Psoas muscle (tissue), 8 donors: ENCODE measurements around the gene ADCY5. TPM values are rescaled to one million over a fixed set of nuclear protein-coding genes. Genes with fewer than 3 reads are reported as not detected.

ENCODE experiments used
- ATAC-seq, 4 donors: fragments of 200-7000 bp; cut with Tn5 transposase; one replicate each; pipeline ENCODE4 v1.9.1; 2020; ENCODE audit warnings: moderate library complexity in 3 of 4, mild to moderate bottlenecking in 2 of 4
- DNase-seq, 2 donors: peaks; one replicate each; pipeline ENCODE4 v3.0.0-alpha.2; 2020
- H3K27ac ChIP-seq: fragments of 200-600 bp; one replicate; pipeline ENCODE4 v1.8.0; 2022
- H3K27me3 ChIP-seq, 3 donors: fragments of 200-600 bp in 1 of 3; one replicate each; pipeline versions ENCODE4 v1.6.1 to v1.8.0; 2013 to 2022; ENCODE audit warnings: low read length in 2 of 3, mild to moderate bottlenecking in 2 of 3, moderate library complexity in 1 of 3; ENCODE audit not compliant: insufficient read depth in 3 of 3
- H3K36me3 ChIP-seq, 2 donors: fragments of 200-600 bp in 1 of 2; one replicate each; pipeline versions ENCODE4 v1.6.1 to v1.8.0; 2013 to 2022; ENCODE audit warnings: low read depth in 1 of 2, mild to moderate bottlenecking in 1 of 2, moderate library complexity in 1 of 2; ENCODE audit not compliant: insufficient read depth in 1 of 2
- H3K4me1 ChIP-seq: fragments of 200-600 bp; one replicate; pipeline ENCODE4 v1.8.0; 2022
- H3K4me3 ChIP-seq: fragments of 200-600 bp; one replicate; pipeline ENCODE4 v1.8.0; 2022; ENCODE audit warnings: mild to moderate bottlenecking
- H3K9me3 ChIP-seq: fragments of 200-600 bp; one replicate; pipeline ENCODE4 v1.8.0; 2022
- WGBS, 3 donors: extraction: QIAGEN DNeasy Blood & Tissue Kit; methylation state at CpG; one replicate each; pipeline versions ENCODE4 v1.1.6 to v1.1.7; 2013; 5-methylcytosine and 5-hydroxymethylcytosine counted together
- intact Hi-C, 2 donors: fragments of 100-400 bp; cut with DNase I; formaldehyde crosslinking; loops; one replicate each; pipeline versions ENCODE4 v1.11.0 to v1.14.2; 2022
- polyA plus RNA-seq, 3 donors: library from polyadenylated mRNA; stranded (reverse); fragments of 200-250 nt; gene quantifications; one replicate each; pipeline ENCODE4 v1.2.3, GENCODE V29; 2013
- total RNA-seq, 4 donors: library from RNA; stranded (reverse); fragmentation: NEBNext Ultra II Directional in 2 of 4; extraction: Animal tissue kit (Norgen Biotek cat#: 25700) in 2 of 4; gene quantifications; one replicate each; pipeline versions ENCODE4 v1.2.1 to v1.2.4, GENCODE V29; 2021 to 2023
- TF ChIP-seq, protein P1 (sequence below): fragments of 200-600 bp; IDR thresholded peaks from one replicate; pipeline ENCODE4 v1.8.0; 2022; ENCODE audit warnings: antibody characterized with exemption
- donor health status: healthy with polysubstance abuse.
- donor health status: DM: no; HTN: no; CAD: no; lungs with moderate emphysema.
- donor health status: Bipolar disorder and iron deficiency.
- donor health status: healthy.
- donor health status: DM: yes; HTN: yes; CAD: no.
- donor health status: DM: no; HTN: no; CAD: no.
- donor health status: DM: no; HTN: no; CAD: no.
- donor health status: DM: yes; HTN: yes; CAD: no.

ADCY5 gene
- total and polyA plus RNA-seq, 7 donors, result 1.0 to 4.4 (median 1.6) TPM

DNA sequence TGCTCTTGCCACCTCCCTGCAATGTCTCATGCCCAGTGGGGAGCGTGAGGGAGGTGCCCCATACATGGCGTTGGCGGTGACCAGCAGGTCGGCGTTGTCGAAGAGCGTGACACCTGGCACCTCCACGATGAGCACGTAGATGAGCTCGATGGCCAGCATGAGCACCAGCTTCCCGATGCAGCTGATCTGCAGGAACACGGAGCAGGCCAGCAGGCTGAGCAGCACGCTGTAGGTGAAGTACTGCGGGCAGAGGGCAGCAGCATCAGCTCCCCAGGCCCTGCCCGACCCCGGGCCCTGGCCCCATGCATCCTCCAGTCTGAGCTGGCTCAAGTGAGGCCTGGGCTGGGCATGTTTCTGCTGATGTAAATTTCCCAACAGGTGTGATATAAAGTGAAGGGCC, 148.8 kb downstream of the ADCY5 start:
- TF ChIP-seq, protein P1, sequence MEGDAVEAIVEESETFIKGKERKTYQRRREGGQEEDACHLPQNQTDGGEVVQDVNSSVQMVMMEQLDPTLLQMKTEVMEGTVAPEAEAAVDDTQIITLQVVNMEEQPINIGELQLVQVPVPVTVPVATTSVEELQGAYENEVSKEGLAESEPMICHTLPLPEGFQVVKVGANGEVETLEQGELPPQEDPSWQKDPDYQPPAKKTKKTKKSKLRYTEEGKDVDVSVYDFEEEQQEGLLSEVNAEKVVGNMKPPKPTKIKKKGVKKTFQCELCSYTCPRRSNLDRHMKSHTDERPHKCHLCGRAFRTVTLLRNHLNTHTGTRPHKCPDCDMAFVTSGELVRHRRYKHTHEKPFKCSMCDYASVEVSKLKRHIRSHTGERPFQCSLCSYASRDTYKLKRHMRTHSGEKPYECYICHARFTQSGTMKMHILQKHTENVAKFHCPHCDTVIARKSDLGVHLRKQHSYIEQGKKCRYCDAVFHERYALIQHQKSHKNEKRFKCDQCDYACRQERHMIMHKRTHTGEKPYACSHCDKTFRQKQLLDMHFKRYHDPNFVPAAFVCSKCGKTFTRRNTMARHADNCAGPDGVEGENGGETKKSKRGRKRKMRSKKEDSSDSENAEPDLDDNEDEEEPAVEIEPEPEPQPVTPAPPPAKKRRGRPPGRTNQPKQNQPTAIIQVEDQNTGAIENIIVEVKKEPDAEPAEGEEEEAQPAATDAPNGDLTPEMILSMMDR, result no peak
- 91 to 93% (median 91%) methylated on average over 16 of the region's 16 CpGs for WGBS, 3 donors
- Histone ChIP-seq H3K4me1 (no peaks in the 10 kb centered on the region), H3K27me3 (no peaks in the 10 kb centered on the region), H3K4me3 (no peak overlapping the region), H3K9me3 (no peaks in the 10 kb centered on the region), H3K36me3 (no peaks in the 10 kb centered on the region), H3K27ac (no peak overlapping the region)
- intact Hi-C loops, result no loop called here
- ATAC-seq, result no peak
- peak in 1 of 2 donors; percentile 32 for DNase-seq

DNA sequence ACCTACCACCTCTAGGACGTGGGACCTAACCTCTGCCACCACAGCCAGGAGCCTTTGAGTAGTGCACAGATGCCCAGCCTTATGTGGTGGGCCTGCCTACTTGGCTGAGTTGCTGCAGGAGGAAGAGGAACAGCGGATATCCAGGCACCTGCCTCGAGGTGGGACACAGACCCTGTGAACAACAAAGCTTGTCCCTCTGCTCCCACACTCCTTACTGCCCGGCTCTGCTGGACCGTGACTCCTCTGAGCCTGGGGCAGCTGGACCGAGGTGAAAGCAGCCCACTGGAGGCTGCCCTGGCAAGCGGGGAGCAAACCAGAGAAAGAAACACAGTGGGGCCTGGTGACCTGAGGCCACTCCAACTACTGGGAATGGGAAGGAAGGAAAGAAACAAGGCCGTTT, 149.3 kb downstream of the ADCY5 start:
- TF ChIP-seq, protein P1, result no peak
- Histone ChIP-seq H3K9me3 (no peaks in the 10 kb centered on the region), H3K27ac (no peak overlapping the region), H3K36me3 (no peaks in the 10 kb centered on the region), H3K4me3 (no peak overlapping the region), H3K27me3 (no peaks in the 10 kb centered on the region), H3K4me1 (no peaks in the 10 kb centered on the region)
- ATAC-seq (no peak), DNase-seq (peak in 1 of 2 donors; percentile 17)
- 74 to 85% (median 74%) methylated on average over 7 to 8 of the region's 8 CpGs for WGBS, 3 donors
- intact Hi-C loops, result no loop called here

DNA sequence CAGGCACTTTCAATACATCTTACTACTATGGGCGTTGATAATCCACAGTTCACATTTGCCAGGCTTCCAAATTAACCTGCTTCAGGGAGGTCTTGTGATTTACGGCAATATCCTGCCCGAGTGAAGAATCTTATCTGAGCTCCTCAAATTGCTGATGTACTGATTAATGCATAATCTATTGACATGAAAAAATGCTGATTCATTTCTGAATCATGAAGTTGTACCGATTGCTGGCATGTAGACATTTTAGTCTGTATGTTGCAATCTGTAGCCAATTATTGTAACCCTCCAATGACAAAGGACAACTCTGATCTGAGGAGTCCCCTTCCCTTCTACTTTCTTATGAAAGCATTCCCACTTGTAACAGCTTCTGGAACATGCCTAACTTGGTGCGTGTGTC, 150.0 kb downstream of the ADCY5 start:
- H3K4me3 ChIP-seq, result no peak overlapping the region
- WGBS, 3 donors, result 84 to 88% (median 84%) methylated on average over 5 of the region's 5 CpGs
- no peaks in the 10 kb centered on the region for H3K9me3 ChIP-seq
- intact Hi-C loops, result no loop called here
- ATAC-seq (no peak), DNase-seq (no peak)
- no peaks in the 10 kb centered on the region for H3K4me1 ChIP-seq
- H3K27me3 ChIP-seq, result no peaks in the 10 kb centered on the region
- no peak overlapping the region for H3K27ac ChIP-seq
- H3K36me3 ChIP-seq, result no peaks in the 10 kb centered on the region
- TF ChIP-seq, protein P1, result no peak

DNA sequence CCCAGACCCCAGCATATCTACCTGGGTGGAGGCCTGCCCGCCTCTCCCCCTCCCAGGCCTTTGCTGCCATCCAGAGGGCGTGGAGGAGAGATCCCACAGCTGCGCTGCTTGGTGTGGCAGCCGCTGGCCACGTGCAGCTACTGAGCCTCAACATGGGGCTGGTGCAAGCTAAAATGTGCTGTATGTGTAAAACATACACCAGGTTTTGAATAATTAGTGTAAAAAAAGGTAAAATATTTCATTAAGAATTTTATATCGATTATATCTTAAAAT, 151.3 kb downstream of the ADCY5 start:
- TF ChIP-seq, protein P1, result no peak
- 66 to 74% (median 70%) methylated on average over 6 of the region's 6 CpGs for WGBS, 3 donors
- Histone ChIP-seq H3K4me1 (no peaks in the 10 kb centered on the region), H3K27ac (no peak overlapping the region), H3K27me3 (no peaks in the 10 kb centered on the region), H3K4me3 (no peak overlapping the region), H3K9me3 (no peaks in the 10 kb centered on the region), H3K36me3 (no peaks in the 10 kb centered on the region)
- no peak for DNase-seq
- ATAC-seq, result no peak
- intact Hi-C loops, result no loop called here

DNA sequence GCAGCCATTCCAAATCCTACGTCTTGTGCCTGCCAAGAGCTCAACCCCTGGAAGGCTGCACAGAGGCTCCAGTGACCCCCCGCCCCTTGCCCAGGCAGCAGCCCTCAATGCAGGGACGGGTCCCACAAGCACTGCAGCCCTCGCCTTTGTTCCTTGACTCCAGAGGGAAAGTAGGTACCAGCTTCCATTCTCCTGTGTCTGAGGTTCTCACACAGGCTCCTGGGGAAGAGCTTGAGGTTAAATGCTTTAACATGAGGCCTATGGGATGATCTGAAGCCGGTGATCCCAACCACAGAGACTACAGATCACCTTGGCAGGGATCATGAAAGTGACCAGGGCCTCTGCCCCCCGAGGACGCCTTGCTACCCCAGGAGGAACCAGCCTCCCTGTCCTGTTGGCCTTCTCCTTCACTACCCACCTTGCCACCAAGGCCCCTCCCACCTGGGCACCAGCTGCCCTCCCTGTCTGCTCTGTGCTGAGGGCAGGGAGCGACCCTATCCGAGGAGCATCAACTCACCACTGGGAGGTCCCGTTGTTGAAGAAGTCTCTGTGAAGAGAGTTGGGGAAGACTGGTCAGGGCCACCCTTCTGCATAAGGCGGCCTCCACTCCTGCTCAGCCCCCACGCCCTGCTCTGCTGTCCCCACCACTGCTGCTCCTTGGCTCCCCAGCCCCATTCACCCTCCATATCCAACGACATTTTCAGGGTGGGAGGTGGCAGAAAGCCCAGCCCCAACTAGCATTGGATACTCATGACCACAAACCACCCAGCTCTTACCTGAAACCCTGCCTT, 151.9 kb downstream of the ADCY5 start:
- DNase-seq (peak in 1 of 2 donors; percentile 20), ATAC-seq (no peak)
- TF ChIP-seq, protein P1, result no peak
- no peak overlapping the region for H3K27ac ChIP-seq
- H3K36me3 ChIP-seq, result no peaks in the 10 kb centered on the region
- H3K27me3 ChIP-seq, result no peaks in the 10 kb centered on the region
- intact Hi-C loops, result no loop called here
- H3K4me3 ChIP-seq, result no peak overlapping the region
- no peaks in the 10 kb centered on the region for H3K9me3 ChIP-seq
- H3K4me1 ChIP-seq, result no peaks in the 10 kb centered on the region
- 75 to 79% (median 76%) methylated on average over 13 of the region's 13 CpGs for WGBS, 3 donors
